WTC11 (cell line): Measurements from ENCODE around the gene SEZ6. TPM values are rescaled to one million over a fixed set of nuclear protein-coding genes. Genes with fewer than 3 reads are reported as not detected.

Source experiments
- ATAC-seq: fragments of 200-7000 bp; cut with Tn5 transposase; 2 replicates; pipeline ENCODE4 v1.10.0; 2021; ENCODE audit warnings: mild to moderate bottlenecking, moderate library complexity
- CTCF ChIA-PET: fragments of 300-600 bp; sonication (Branson Sonifier 250); formaldehyde crosslinking; loops from one replicate; lab custom pipeline; 2021; ENCODE audit warnings: antibody characterized with exemption; lab: Charles Lee
- POLR2A ChIA-PET: fragments of 350-600 bp; sonication (Branson Sonifier 250); formaldehyde crosslinking; loops from one replicate; lab custom pipeline; 2021; ENCODE audit warnings: antibody characterized with exemption; lab: Charles Lee
- DNase-seq: peaks from one replicate; pipeline ENCODE4 v3.0.0; 2021; ENCODE audit warnings: low spot score
- H3K27ac Mint-ChIP-seq: 2 replicates; pipeline ENCODE4 v1.8.0; 2021; ENCODE audit warnings: mixed read lengths
- H3K27me3 Mint-ChIP-seq: 2 replicates; pipeline ENCODE4 v1.8.0; 2021; ENCODE audit warnings: low read depth, mild to moderate bottlenecking, moderate library complexity, mixed read lengths
- H3K36me3 Mint-ChIP-seq: 2 replicates; pipeline ENCODE4 v1.8.0; 2021; ENCODE audit warnings: mixed read lengths
- H3K4me1 Mint-ChIP-seq: 2 replicates; pipeline ENCODE4 v1.8.0; 2022; ENCODE audit warnings: mixed read lengths
- H3K4me3 Mint-ChIP-seq: 2 replicates; pipeline ENCODE4 v1.8.0; 2021; ENCODE audit warnings: mild to moderate bottlenecking, moderate library complexity, mixed read lengths
- H3K9me3 Mint-ChIP-seq: 2 replicates; pipeline ENCODE4 v1.8.0; 2021; ENCODE audit warnings: mixed read lengths
- AFF4 ChIP-seq: sonication (generic); formaldehyde crosslinking; IDR thresholded peaks from 2 replicates; pipeline ENCODE4 v1.8.1; 2023; ENCODE audit warnings: mild to moderate bottlenecking, missing genetic modification reagents, borderline replicate concordance
- ARID4B ChIP-seq: sonication (generic); formaldehyde crosslinking; IDR thresholded peaks from 2 replicates; pipeline ENCODE4 v1.8.0; 2023; ENCODE audit warnings: missing genetic modification reagents, mild to moderate bottlenecking, borderline replicate concordance
- ATF2 ChIP-seq: sonication (generic); formaldehyde crosslinking; IDR thresholded peaks from 2 replicates; pipeline ENCODE4 v1.8.1; 2022; ENCODE audit warnings: low read depth, missing genetic modification reagents, borderline replicate concordance
- CREB1 ChIP-seq: sonication (generic); formaldehyde crosslinking; IDR thresholded peaks from 2 replicates; pipeline ENCODE4 v1.8.0; 2023; ENCODE audit warnings: mild to moderate bottlenecking, missing genetic modification reagents
- E2F5 ChIP-seq: sonication (generic); formaldehyde crosslinking; IDR thresholded peaks from 2 replicates; pipeline ENCODE4 v1.8.1; 2022; ENCODE audit warnings: mild to moderate bottlenecking, moderate library complexity, missing genetic modification reagents
- ELF4 ChIP-seq: sonication (generic); formaldehyde crosslinking; IDR thresholded peaks from 2 replicates; pipeline ENCODE4 v1.8.1; 2022; ENCODE audit warnings: low read depth, mild to moderate bottlenecking, moderate library complexity, missing genetic modification reagents
- FOXJ3 ChIP-seq: sonication (generic); formaldehyde crosslinking; IDR thresholded peaks from 2 replicates; pipeline ENCODE4 v1.9.0; 2021; ENCODE audit warnings: missing genetic modification reagents, mild to moderate bottlenecking, borderline replicate concordance
- FOXK1 ChIP-seq: sonication (generic); formaldehyde crosslinking; IDR thresholded peaks from 2 replicates; pipeline ENCODE4 v1.8.0; 2022; ENCODE audit warnings: mild to moderate bottlenecking, moderate library complexity, missing genetic modification reagents
- FOXP4 ChIP-seq: sonication (generic); formaldehyde crosslinking; IDR thresholded peaks from 2 replicates; pipeline ENCODE4 v1.8.0; 2022; ENCODE audit warnings: mild to moderate bottlenecking, missing genetic modification reagents
- GRHL2 ChIP-seq: fragments of 250-450 bp; sonication (Bioruptor Pico); IDR thresholded peaks from 2 replicates; pipeline ENCODE4 v1.8.0; 2022; ENCODE audit warnings: mild to moderate bottlenecking, moderate library complexity; ENCODE audit not compliant: insufficient replicate concordance, severe bottlenecking
- HMGA2 ChIP-seq: fragments of 250-450 bp; sonication (Bioruptor Pico); IDR thresholded peaks from 2 replicates; pipeline ENCODE4 v1.4.0; 2021; ENCODE audit warnings: mild to moderate bottlenecking, moderate library complexity
- IRF1 ChIP-seq: sonication (generic); formaldehyde crosslinking; IDR thresholded peaks from 2 replicates; pipeline ENCODE4 v1.8.0; 2023; ENCODE audit warnings: missing genetic modification reagents
- MLX ChIP-seq: sonication (generic); formaldehyde crosslinking; IDR thresholded peaks from 2 replicates; pipeline ENCODE4 v1.8.1; 2023; ENCODE audit warnings: mild to moderate bottlenecking, missing genetic modification reagents, moderate library complexity
- NR1H2 ChIP-seq: sonication (generic); formaldehyde crosslinking; IDR thresholded peaks from 2 replicates; pipeline ENCODE4 v1.9.0; 2021; ENCODE audit warnings: mild to moderate bottlenecking, moderate library complexity, missing genetic modification reagents
- NR3C1 ChIP-seq: sonication (generic); formaldehyde crosslinking; conservative IDR thresholded peaks from 2 replicates; pipeline ENCODE4 v1.8.1; 2023; ENCODE audit warnings: low read depth, mild to moderate bottlenecking, missing genetic modification reagents
- RORB ChIP-seq: fragments of 250-450 bp; sonication (Bioruptor Pico); IDR thresholded peaks from 2 replicates; pipeline ENCODE4 v1.9.0; 2021; ENCODE audit warnings: mild to moderate bottlenecking
- USF1 ChIP-seq: sonication (generic); formaldehyde crosslinking; IDR thresholded peaks from 2 replicates; pipeline ENCODE4 v1.8.0; 2022; ENCODE audit warnings: mild to moderate bottlenecking, missing genetic modification reagents
- ZMAT4 ChIP-seq: fragments of 250-450 bp; sonication (Bioruptor Pico); IDR thresholded peaks from 2 replicates; pipeline ENCODE4 v1.9.0; 2021; ENCODE audit warnings: mild to moderate bottlenecking
- ZNF121 ChIP-seq: sonication (generic); formaldehyde crosslinking; IDR thresholded peaks from 2 replicates; pipeline ENCODE4 v1.8.0; 2023; ENCODE audit warnings: missing genetic modification reagents
- ZNF232 ChIP-seq: sonication (generic); formaldehyde crosslinking; IDR thresholded peaks from 2 replicates; pipeline ENCODE4 v1.8.0; 2022; ENCODE audit warnings: mild to moderate bottlenecking, missing genetic modification reagents
- ZNF416 ChIP-seq: fragments of 250-450 bp; sonication (Bioruptor Pico); IDR thresholded peaks from 2 replicates; pipeline ENCODE4 v1.9.0; 2021; ENCODE audit warnings: mild to moderate bottlenecking, inconsistent platforms
- total RNA-seq: library from RNA; stranded (reverse); gene quantifications from 3 replicates; pipeline ENCODE4 v1.2.3, GENCODE V29; 2021

Gene SEZ6
- total RNA-seq, 1 experiment from 2014 or later: 3.0 TPM

GRCh38 chr17:29014716-29015115 lies 8.9 kb upstream of the SEZ6 start (continued):
- TF ChIP-seq FOXP4 (no peak), USF1 (no peak), CREB1 (CRISPR knock-in tag) (no peak), GRHL2 (CRISPR knock-in tag) (no peak), AFF4 (no peak), ZMAT4 (no peak)

GRCh38 chr17:29012535-29012934 lies 6.7 kb upstream of the SEZ6 start:
- POLR2A ChIA-PET: no interaction called here
- Mint-ChIP-seq H3K9me3 (no peaks in the 10 kb centered on the region), H3K4me3 (no peak overlapping the region), H3K27me3 (peaks cover 8% of the 10 kb centered on the region), H3K36me3 (no peaks in the 10 kb centered on the region), H3K4me1 (peaks cover 70% of the 10 kb centered on the region), H3K27ac (no peak overlapping the region)
- ATAC-seq (no peak), DNase-seq (no peak)
- CTCF ChIA-PET: interaction anchor here (0.9 to 17.6 kb wide), 2 partner anchors 44 to 102 kb away, joined by 3 to 228 read pairs; no protein-coding TSS in a partner anchor
- TF ChIP-seq NR1H2 (CRISPR knock-in tag) (no peak), ZNF416 (no peak), ATF2 (no peak), RORB (CRISPR knock-in tag) (no peak), ZNF232 (CRISPR knock-in tag) (no peak), IRF1 (CRISPR knock-in tag) (no peak), NR3C1 (CRISPR knock-in tag) (no peak), E2F5 (CRISPR knock-in tag) (no peak), HMGA2 (CRISPR knock-in tag) (no peak), ARID4B (CRISPR knock-in tag) (no peak), MLX (CRISPR knock-in tag) (no peak), FOXK1 (CRISPR knock-in tag) (no peak), FOXJ3 (CRISPR knock-in tag) (no peak), ELF4 (CRISPR knock-in tag) (no peak), ZNF121 (no peak)
